Right lobe of liver (tissue), 4 donors: ENCODE data around the gene HAL.

Experiments used
- POLR2A ChIP-seq: fragments of 450-650 bp; IDR thresholded peaks from one replicate; pipeline ENCODE4 v1.6.1; 2017; ENCODE audit warnings: antibody characterized with exemption, mild to moderate bottlenecking
- TF ChIP-seq, protein P1 (sequence below), 4 donors: fragments of 200-600 bp in 3 of 4; fragments of 450-650 bp in 1 of 4; IDR thresholded peaks; one replicate each; pipeline versions ENCODE4 v1.5.1 to v1.8.0; 2016 to 2022; ENCODE audit warnings: antibody characterized with exemption in 4 of 4, mild to moderate bottlenecking in 2 of 4
- donor health status: DM: no; HTN: no; CAD: no.
- donor health status: DM: no; HTN: no; CAD: no.
- donor health status: DM: no; HTN: yes; CAD: no.

DNA sequence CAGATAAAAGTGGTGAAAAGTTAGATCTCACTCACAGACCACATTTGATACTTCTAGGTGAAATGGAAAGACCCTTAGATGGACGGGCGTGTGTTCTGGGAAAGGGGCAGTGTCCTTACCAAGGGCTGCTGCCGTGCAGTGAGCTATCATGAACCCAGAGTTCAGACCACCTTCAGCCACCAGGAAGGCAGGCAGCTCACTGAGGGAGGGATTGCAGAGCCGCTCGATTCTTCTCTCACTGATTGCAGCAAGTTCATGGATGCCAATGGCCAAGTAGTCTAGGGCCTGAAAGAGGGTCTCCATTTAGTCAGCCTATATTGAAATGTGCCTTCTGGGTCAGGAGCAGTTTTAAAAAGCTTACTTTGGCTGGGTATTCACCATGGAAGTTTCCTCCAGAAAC, 15.7 kb downstream of the HAL start:
- no peak for TF ChIP-seq POLR2A
- TF ChIP-seq, protein P1, sequence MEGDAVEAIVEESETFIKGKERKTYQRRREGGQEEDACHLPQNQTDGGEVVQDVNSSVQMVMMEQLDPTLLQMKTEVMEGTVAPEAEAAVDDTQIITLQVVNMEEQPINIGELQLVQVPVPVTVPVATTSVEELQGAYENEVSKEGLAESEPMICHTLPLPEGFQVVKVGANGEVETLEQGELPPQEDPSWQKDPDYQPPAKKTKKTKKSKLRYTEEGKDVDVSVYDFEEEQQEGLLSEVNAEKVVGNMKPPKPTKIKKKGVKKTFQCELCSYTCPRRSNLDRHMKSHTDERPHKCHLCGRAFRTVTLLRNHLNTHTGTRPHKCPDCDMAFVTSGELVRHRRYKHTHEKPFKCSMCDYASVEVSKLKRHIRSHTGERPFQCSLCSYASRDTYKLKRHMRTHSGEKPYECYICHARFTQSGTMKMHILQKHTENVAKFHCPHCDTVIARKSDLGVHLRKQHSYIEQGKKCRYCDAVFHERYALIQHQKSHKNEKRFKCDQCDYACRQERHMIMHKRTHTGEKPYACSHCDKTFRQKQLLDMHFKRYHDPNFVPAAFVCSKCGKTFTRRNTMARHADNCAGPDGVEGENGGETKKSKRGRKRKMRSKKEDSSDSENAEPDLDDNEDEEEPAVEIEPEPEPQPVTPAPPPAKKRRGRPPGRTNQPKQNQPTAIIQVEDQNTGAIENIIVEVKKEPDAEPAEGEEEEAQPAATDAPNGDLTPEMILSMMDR (IDR thresholded peaks at IDR 0.05): no peak
